Measurements from ENCODE around the gene FAM53A. TPM values are rescaled to one million over a fixed set of nuclear protein-coding genes. Genes with fewer than 3 reads are reported as not detected.

FAM53A gene
- total and polyA plus RNA-seq, 7 donors, result 0.71 to 1.9 (median 1.3) TPM

- DNase-seq, result no peak
- no peak for TF ChIP-seq CTCF (IDR thresholded peaks at IDR 0.05)
- Histone ChIP-seq H3K36me3 (ENCODE audit: insufficient read depth in 1 of 2, low read depth in 1 of 2) (peaks cover 2 to 65% of the 10 kb centered on the region in 2 donors), H3K4me3 (no peak overlapping the region), H3K27me3 (ENCODE audit: insufficient read depth in 3 of 3, low read length in 2 of 3) (no peaks in the 10 kb centered on the region), H3K9me3 (no peaks in the 10 kb centered on the region), H3K27ac (no peak overlapping the region), H3K4me1 (peaks cover 16% of the 10 kb centered on the region)
- ATAC-seq, result no peak
- 83 to 88% (median 87%) methylated on average over 9 of the region's 9 CpGs for WGBS, 3 donors
- intact Hi-C loops (cut with DNase I), result loop anchor here in 1 of 2 donors (5.0 kb wide), 1 partner anchor 35 kb away; no protein-coding TSS in a partner anchor
These were observed 7.7 kb upstream of the FAM53A start for GRCh38 chr4:1691737-1692373.

- no peak for ATAC-seq
- no peak for TF ChIP-seq CTCF (IDR thresholded peaks at IDR 0.05)
- H3K9me3 ChIP-seq, result no peaks in the 10 kb centered on the region
- peaks cover 15% of the 10 kb centered on the region for H3K4me1 ChIP-seq
- no peak for DNase-seq
- peaks cover 0 to 53% of the 10 kb centered on the region in 2 donors for H3K36me3 ChIP-seq (ENCODE audit: insufficient read depth in 1 of 2, low read depth in 1 of 2)
- no peak overlapping the region for H3K27ac ChIP-seq
- intact Hi-C loops (cut with DNase I), result loop anchor here in 1 of 2 donors (5.0 kb wide), 1 partner anchor 37 kb away; no protein-coding TSS in a partner anchor
- H3K27me3 ChIP-seq (ENCODE audit: insufficient read depth in 3 of 3, low read length in 2 of 3), result no peaks in the 10 kb centered on the region
- WGBS, 3 donors, result 88 to 98% (median 94%) methylated on average over 3 of the region's 3 CpGs
- no peak overlapping the region for H3K4me3 ChIP-seq
These were observed 6.6 kb upstream of the FAM53A start for GRCh38 chr4:1690698-1691097.

- Histone ChIP-seq H3K27me3 (ENCODE audit: insufficient read depth in 3 of 3, low read length in 2 of 3) (no peaks in the 10 kb centered on the region), H3K27ac (peak overlapping the region; percentile 50), H3K36me3 (ENCODE audit: insufficient read depth in 1 of 2, low read depth in 1 of 2) (peaks cover 0 to 14% of the 10 kb centered on the region in 2 donors), H3K9me3 (no peaks in the 10 kb centered on the region), H3K4me1 (peaks cover 10% of the 10 kb centered on the region), H3K4me3 (no peak overlapping the region)
- no peak for TF ChIP-seq CTCF (IDR thresholded peaks at IDR 0.05)
- ATAC-seq, result no peak
- no peak for DNase-seq
- 42 to 51% (median 43%) methylated on average over 7 of the region's 7 CpGs for WGBS, 3 donors
- intact Hi-C loops (cut with DNase I), result no loop called here
These were observed 2.4 kb upstream of the FAM53A start for GRCh38 chr4:1686440-1687036.

GRCh38 chr4:1685235-1686150, 1.4 kb upstream of the FAM53A start:
- H3K9me3 ChIP-seq, result no peaks in the 10 kb centered on the region
- no peak for TF ChIP-seq CTCF (IDR thresholded peaks at IDR 0.05)
- peaks cover 10% of the 10 kb centered on the region for H3K4me1 ChIP-seq
- 65 to 73% (median 69%) methylated on average over 22 to 23 of the region's 23 CpGs for WGBS, 3 donors
- peaks cover 0 to 4% of the 10 kb centered on the region in 2 donors for H3K36me3 ChIP-seq (ENCODE audit: insufficient read depth in 1 of 2, low read depth in 1 of 2)
- peak overlapping the region; percentile 70 for H3K27ac ChIP-seq
- no peak for ATAC-seq
- peak overlapping the region; percentile 64 for H3K4me3 ChIP-seq
- no peak for DNase-seq
- intact Hi-C loops (cut with DNase I), result no loop called here
- H3K27me3 ChIP-seq (ENCODE audit: insufficient read depth in 3 of 3, low read length in 2 of 3), result no peaks in the 10 kb centered on the region

Data from psoas muscle (tissue), 8 donors.